ENCODE measurements around the gene FOXN3. TPM values are rescaled to one million over a fixed set of nuclear protein-coding genes. Genes with fewer than 3 reads are reported as not detected.
A peak's percentile ranks its signal among the peaks of the same experiment; 100 is the strongest.
"Not testable (repeated sequence)": the region's sequence is repeated elsewhere in the genome, so short reads cannot be mapped to it uniquely, and the experiment has no call there.

Gene FOXN3
- polyA plus RNA-seq, 1 donor (not counting 4 experiments of a cell fraction or from before 2014, with no cell fraction given): 10.2 TPM

DNA sequence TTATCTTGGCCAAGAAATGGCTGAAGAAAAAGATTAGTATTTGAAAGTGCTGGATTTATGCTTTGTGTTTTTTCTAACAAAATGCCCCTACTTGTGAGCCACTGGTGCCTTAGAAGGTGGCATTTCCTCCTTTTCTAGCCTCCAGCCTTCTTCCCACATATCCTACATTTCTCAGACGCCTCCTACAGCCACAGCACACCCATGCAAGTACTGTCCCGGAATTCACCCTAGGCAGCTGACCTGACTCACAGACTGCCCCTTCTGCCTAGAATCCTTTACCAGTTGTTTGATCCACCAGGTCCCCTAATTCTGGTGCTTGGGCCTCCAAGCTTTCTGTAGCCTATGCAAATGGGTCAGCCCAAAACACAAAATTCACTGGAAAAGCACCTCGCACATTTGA lies 166.0 kb downstream of the FOXN3 start:
- no peak overlapping the region for H3K9ac ChIP-seq (ENCODE audit: control insufficient read depth, extremely low read depth, insufficient read depth, low read length)
- H4K20me1 ChIP-seq (ENCODE audit: control insufficient read depth, extremely low read depth, insufficient read depth, low read length): no peaks in the 10 kb centered on the region
- no peaks in the 10 kb centered on the region for H3K36me3 ChIP-seq (ENCODE audit: control insufficient read depth in 2 of 2, extremely low read depth in 1 of 2, insufficient read depth in 2 of 2, low read length in 2 of 2)
- no peak overlapping the region for H3K27ac ChIP-seq (ENCODE audit: control insufficient read depth, insufficient read depth, low read length)
- H3K4me2 ChIP-seq (ENCODE audit: control insufficient read depth, extremely low read depth, insufficient read depth, low read depth, low read length): no peak overlapping the region
- no peak overlapping the region for H3K4me3 ChIP-seq (ENCODE audit: control insufficient read depth in 2 of 3, extremely low read depth in 1 of 3, insufficient read depth in 2 of 3, low read depth in 1 of 3, low read length in 3 of 3)
- TF ChIP-seq, protein P1, sequence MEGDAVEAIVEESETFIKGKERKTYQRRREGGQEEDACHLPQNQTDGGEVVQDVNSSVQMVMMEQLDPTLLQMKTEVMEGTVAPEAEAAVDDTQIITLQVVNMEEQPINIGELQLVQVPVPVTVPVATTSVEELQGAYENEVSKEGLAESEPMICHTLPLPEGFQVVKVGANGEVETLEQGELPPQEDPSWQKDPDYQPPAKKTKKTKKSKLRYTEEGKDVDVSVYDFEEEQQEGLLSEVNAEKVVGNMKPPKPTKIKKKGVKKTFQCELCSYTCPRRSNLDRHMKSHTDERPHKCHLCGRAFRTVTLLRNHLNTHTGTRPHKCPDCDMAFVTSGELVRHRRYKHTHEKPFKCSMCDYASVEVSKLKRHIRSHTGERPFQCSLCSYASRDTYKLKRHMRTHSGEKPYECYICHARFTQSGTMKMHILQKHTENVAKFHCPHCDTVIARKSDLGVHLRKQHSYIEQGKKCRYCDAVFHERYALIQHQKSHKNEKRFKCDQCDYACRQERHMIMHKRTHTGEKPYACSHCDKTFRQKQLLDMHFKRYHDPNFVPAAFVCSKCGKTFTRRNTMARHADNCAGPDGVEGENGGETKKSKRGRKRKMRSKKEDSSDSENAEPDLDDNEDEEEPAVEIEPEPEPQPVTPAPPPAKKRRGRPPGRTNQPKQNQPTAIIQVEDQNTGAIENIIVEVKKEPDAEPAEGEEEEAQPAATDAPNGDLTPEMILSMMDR (optimal IDR thresholded peaks at IDR 0.05 in 1 of 3, IDR thresholded peaks at IDR 0.05 in 1 of 3, conservative IDR thresholded peaks at IDR 0.05 in 1 of 3; ENCODE audit: extremely low read depth in 1 of 3, insufficient read depth in 2 of 3, low read length in 3 of 3): peak in 1 of 3 experiments; percentile 13
- TF ChIP-seq EZH2 (IDR thresholded peaks at IDR 0.05; ENCODE audit: low read length): no peak
- no peak for DNase-seq (ENCODE audit: low read depth, low spot score)
- no peaks in the 10 kb centered on the region for H3K27me3 ChIP-seq (ENCODE audit: control insufficient read depth, extremely low read depth, insufficient read depth, low read length)
- dilution Hi-C loops (cut with MboI; ENCODE audit: extremely low pct_ligation_motif_present, low sequenced_read_pairs): no loop called here
- H3K79me2 ChIP-seq (ENCODE audit: control insufficient read depth, insufficient read depth, low read length): no peaks in the 10 kb centered on the region
- H2AFZ ChIP-seq (ENCODE audit: control insufficient read depth, low read length): no peak overlapping the region
- H3K9me3 ChIP-seq (ENCODE audit: control insufficient read depth, low read depth, low read length): no peaks in the 10 kb centered on the region
- FAIRE-seq: no peak
- H3K4me1 ChIP-seq (ENCODE audit: control insufficient read depth, extremely low read depth, insufficient read depth, low read length): peaks cover 23% of the 10 kb centered on the region
- H3K9me1 ChIP-seq (ENCODE audit: control insufficient read depth, extremely low read depth, insufficient read depth, low read length): no peaks in the 10 kb centered on the region

DNA sequence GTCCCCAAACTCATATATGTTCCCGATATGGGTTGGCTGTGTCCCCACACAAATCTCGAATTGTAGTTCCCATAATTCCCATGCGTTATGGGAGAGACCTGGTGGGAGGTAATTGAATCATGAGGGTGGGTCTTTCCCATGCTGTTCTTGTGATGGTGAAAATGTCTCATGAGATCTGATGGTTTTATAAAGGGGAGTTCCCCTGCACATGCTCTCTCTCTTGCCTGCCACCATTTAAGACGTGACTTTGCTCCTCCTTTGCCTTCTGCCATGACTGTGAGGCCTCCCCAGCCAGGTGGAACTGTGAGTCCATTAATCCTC lies 166.4 kb downstream of the FOXN3 start:
- H3K79me2 ChIP-seq (ENCODE audit: control insufficient read depth, insufficient read depth, low read length); H3K36me3 ChIP-seq (ENCODE audit: control insufficient read depth in 2 of 2, extremely low read depth in 1 of 2, insufficient read depth in 2 of 2, low read length in 2 of 2); DNase-seq (ENCODE audit: low read depth, low spot score); H3K4me2 ChIP-seq (ENCODE audit: control insufficient read depth, extremely low read depth, insufficient read depth, low read depth, low read length); dilution Hi-C loops (cut with MboI; ENCODE audit: extremely low pct_ligation_motif_present, low sequenced_read_pairs); H3K27me3 ChIP-seq (ENCODE audit: control insufficient read depth, extremely low read depth, insufficient read depth, low read length); H3K27ac ChIP-seq (ENCODE audit: control insufficient read depth, insufficient read depth, low read length); H3K9ac ChIP-seq (ENCODE audit: control insufficient read depth, extremely low read depth, insufficient read depth, low read length); H3K9me3 ChIP-seq (ENCODE audit: control insufficient read depth, low read depth, low read length); H3K9me1 ChIP-seq (ENCODE audit: control insufficient read depth, extremely low read depth, insufficient read depth, low read length); H4K20me1 ChIP-seq (ENCODE audit: control insufficient read depth, extremely low read depth, insufficient read depth, low read length); H3K4me3 ChIP-seq (ENCODE audit: control insufficient read depth in 2 of 3, extremely low read depth in 1 of 3, insufficient read depth in 2 of 3, low read depth in 1 of 3, low read length in 3 of 3); FAIRE-seq; H2AFZ ChIP-seq (ENCODE audit: control insufficient read depth, low read length): not testable (repeated sequence)
- peaks cover 27% of the 10 kb centered on the region for H3K4me1 ChIP-seq (ENCODE audit: control insufficient read depth, extremely low read depth, insufficient read depth, low read length)

DNA sequence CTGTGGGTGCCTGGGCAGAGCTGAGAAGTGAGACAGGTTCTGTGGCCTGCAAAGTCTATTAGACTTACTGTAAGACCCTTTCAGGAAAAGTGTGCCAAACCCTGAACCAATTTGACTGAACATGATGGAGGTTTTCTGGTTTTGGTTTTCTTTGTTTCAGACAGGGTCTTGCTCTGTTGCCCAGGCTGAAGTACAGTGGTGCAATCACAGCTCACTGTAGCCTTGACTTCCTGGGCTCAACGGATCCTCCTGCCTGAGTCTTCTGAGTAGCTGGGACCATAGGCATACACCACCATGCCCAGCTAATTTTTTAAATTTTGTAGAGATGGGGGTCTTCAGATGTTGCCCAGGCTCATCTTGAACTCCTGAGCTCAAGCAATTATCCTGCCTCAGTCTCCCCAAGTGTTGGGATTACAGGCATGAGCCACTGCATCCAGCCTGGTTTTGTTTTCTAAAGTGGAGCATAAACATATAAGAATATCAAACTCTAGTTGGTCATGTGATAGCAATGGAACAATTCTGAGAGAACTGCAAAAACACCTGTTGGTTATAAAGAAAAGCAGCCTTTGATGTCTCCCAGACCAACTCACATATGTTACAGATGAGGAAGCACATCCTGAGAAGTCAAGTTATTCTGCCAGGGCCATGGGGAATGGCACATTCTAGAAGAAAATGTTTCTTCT lies 166.9 kb downstream of the FOXN3 start:
- no peaks in the 10 kb centered on the region for H3K36me3 ChIP-seq (ENCODE audit: control insufficient read depth in 2 of 2, extremely low read depth in 1 of 2, insufficient read depth in 2 of 2, low read length in 2 of 2)
- no peak overlapping the region for H3K9ac ChIP-seq (ENCODE audit: control insufficient read depth, extremely low read depth, insufficient read depth, low read length)
- H3K9me1 ChIP-seq (ENCODE audit: control insufficient read depth, extremely low read depth, insufficient read depth, low read length): no peaks in the 10 kb centered on the region
- no peaks in the 10 kb centered on the region for H3K9me3 ChIP-seq (ENCODE audit: control insufficient read depth, low read depth, low read length)
- TF ChIP-seq, protein P1 (optimal IDR thresholded peaks at IDR 0.05 in 1 of 3, IDR thresholded peaks at IDR 0.05 in 1 of 3, conservative IDR thresholded peaks at IDR 0.05 in 1 of 3; ENCODE audit: extremely low read depth in 1 of 3, insufficient read depth in 2 of 3, low read length in 3 of 3): no peak
- TF ChIP-seq EZH2 (IDR thresholded peaks at IDR 0.05; ENCODE audit: low read length): no peak
- H4K20me1 ChIP-seq (ENCODE audit: control insufficient read depth, extremely low read depth, insufficient read depth, low read length): no peaks in the 10 kb centered on the region
- peaks cover 30% of the 10 kb centered on the region for H3K4me1 ChIP-seq (ENCODE audit: control insufficient read depth, extremely low read depth, insufficient read depth, low read length)
- no peak overlapping the region for H3K4me2 ChIP-seq (ENCODE audit: control insufficient read depth, extremely low read depth, insufficient read depth, low read depth, low read length)
- DNase-seq (ENCODE audit: low read depth, low spot score): no peak
- H3K27ac ChIP-seq (ENCODE audit: control insufficient read depth, insufficient read depth, low read length): no peak overlapping the region
- H3K79me2 ChIP-seq (ENCODE audit: control insufficient read depth, insufficient read depth, low read length): no peaks in the 10 kb centered on the region
- no peak for FAIRE-seq
- no peak overlapping the region for H2AFZ ChIP-seq (ENCODE audit: control insufficient read depth, low read length)
- no peaks in the 10 kb centered on the region for H3K27me3 ChIP-seq (ENCODE audit: control insufficient read depth, extremely low read depth, insufficient read depth, low read length)
- dilution Hi-C loops (cut with MboI; ENCODE audit: extremely low pct_ligation_motif_present, low sequenced_read_pairs): no loop called here
- no peak overlapping the region for H3K4me3 ChIP-seq (ENCODE audit: control insufficient read depth in 2 of 3, extremely low read depth in 1 of 3, insufficient read depth in 2 of 3, low read depth in 1 of 3, low read length in 3 of 3)
